ENCODE data around the gene RBM12. TPM values are rescaled to one million over a fixed set of nuclear protein-coding genes. Genes with fewer than 3 reads are reported as not detected.

The RBM12 gene
- total and polyA plus RNA-seq, 2 donors (not counting 3 experiments of a cell fraction or from before 2014, with no cell fraction given) = 98.0 to 121 TPM

GRCh38 chr20:35625584-35626385, 38.9 kb downstream of the RBM12 start:
- no TSS peak for BruUV-seq (replicated peaks)
- Histone ChIP-seq H3K4me1 (ENCODE audit: control insufficient read depth, extremely low read depth, insufficient read depth, low read length) (no peaks in the 10 kb centered on the region), H4K20me1 (replicated peaks; ENCODE audit: control insufficient read depth, extremely low read depth, insufficient read depth, low read length) (no peaks in the 10 kb centered on the region), H3K79me2 (ENCODE audit: control insufficient read depth, insufficient read depth, low read length) (no peaks in the 10 kb centered on the region), H3K4me3 (replicated peaks in 1 of 3; ENCODE audit: insufficient read depth in 1 of 3, low read depth in 1 of 3, low read length in 3 of 3) (no peak overlapping the region), H3K9me3 (replicated peaks; ENCODE audit: control insufficient read depth, insufficient read depth, low read length) (no peaks in the 10 kb centered on the region), H3K27ac (ENCODE audit: insufficient read depth, low read depth, low read length) (no peak overlapping the region), H3K9me1 (replicated peaks; ENCODE audit: control insufficient read depth, extremely low read depth, insufficient read depth, low read length) (no peaks in the 10 kb centered on the region), H3K9ac (replicated peaks; ENCODE audit: extremely low read depth, insufficient read depth, low read length) (no peak overlapping the region), H2AFZ (ENCODE audit: low read depth, low read length) (no peak overlapping the region), H3K36me3 (ENCODE audit: control insufficient read depth in 2 of 2, extremely low read depth in 1 of 2, insufficient read depth in 2 of 2, low read length in 2 of 2) (peaks cover 6 to 30% of the 10 kb centered on the region in 2 experiments), H3K27me3 (ENCODE audit: control insufficient read depth in 2 of 2, insufficient read depth in 2 of 2, low read length in 2 of 2) (no peaks in the 10 kb centered on the region), H3K4me2 (ENCODE audit: insufficient read depth, low read length) (no peak overlapping the region)
- no peak for TF ChIP-seq POLR2A (IDR thresholded peaks at IDR 0.05; ENCODE audit: low read depth, low read length)
- TF ChIP-seq JUN (IDR thresholded peaks at IDR 0.05; ENCODE audit: borderline replicate concordance, insufficient read depth, insufficient read length, low read depth) = no peak
- TF ChIP-seq MYC (IDR thresholded peaks at IDR 0.05; ENCODE audit: low read depth, low read length) = no peak
- no peak for TF ChIP-seq FOS (IDR thresholded peaks at IDR 0.05; ENCODE audit: borderline replicate concordance, insufficient read depth, low read length)
- TF ChIP-seq POLR2AphosphoS5 (IDR thresholded peaks at IDR 0.05; ENCODE audit: insufficient read depth, low read depth, low read length) = no peak
- POLR2A ChIA-PET = no interaction called here
- CTCF ChIA-PET = interaction anchor here (1.0 kb wide), 1 partner anchor 21 kb away, joined by 3 read pairs; no protein-coding TSS in a partner anchor
- FAIRE-seq = no peak
- intact Hi-C loops (cut with micrococcal nuclease) = no loop called here
- dilution Hi-C loops (cut with MboI; ENCODE audit: extremely low pct_ligation_motif_present, low sequenced_read_pairs) = no loop called here
- DNase-seq (ENCODE audit: low read depth, low spot score) = no peak

GRCh38 chr20:35621560-35621946, 43.1 kb downstream of the RBM12 start:
- H2AFZ ChIP-seq (ENCODE audit: low read depth, low read length) = no peak overlapping the region
- ChIA-PET CTCF (interaction anchor here (0.6 to 1.5 kb wide), 3 partner anchors 9 to 182 kb away, joined by 3 to 5 read pairs (median 3); partner anchors contain the start of gene ERGIC3), POLR2A (no interaction called here)
- no peak overlapping the region for H3K4me2 ChIP-seq (ENCODE audit: insufficient read depth, low read length)
- dilution Hi-C loops (cut with MboI; ENCODE audit: extremely low pct_ligation_motif_present, low sequenced_read_pairs) = no loop called here
- H3K27ac ChIP-seq (ENCODE audit: insufficient read depth, low read depth, low read length) = no peak overlapping the region
- no peaks in the 10 kb centered on the region for H3K9me1 ChIP-seq (replicated peaks; ENCODE audit: control insufficient read depth, extremely low read depth, insufficient read depth, low read length)
- BruUV-seq (replicated peaks) = no TSS peak
- H3K4me1 ChIP-seq (ENCODE audit: control insufficient read depth, extremely low read depth, insufficient read depth, low read length) = peaks cover 20% of the 10 kb centered on the region
- no peaks in the 10 kb centered on the region for H3K9me3 ChIP-seq (replicated peaks; ENCODE audit: control insufficient read depth, insufficient read depth, low read length)
- TF ChIP-seq JUN (IDR thresholded peaks at IDR 0.05; ENCODE audit: borderline replicate concordance, insufficient read depth, insufficient read length, low read depth) (no peak), FOS (IDR thresholded peaks at IDR 0.05; ENCODE audit: borderline replicate concordance, insufficient read depth, low read length) (no peak), POLR2AphosphoS5 (IDR thresholded peaks at IDR 0.05; ENCODE audit: insufficient read depth, low read depth, low read length) (no peak), MYC (IDR thresholded peaks at IDR 0.05; ENCODE audit: low read depth, low read length) (no peak), CTCF (IDR thresholded peaks at IDR 0.05; ENCODE audit: extremely low read depth in 1 of 2, insufficient read depth in 1 of 2, low read depth in 1 of 2, low read length in 2 of 2) (peak in 1 of 2 donors; percentile 0), EZH2 (IDR thresholded peaks at IDR 0.05; ENCODE audit: borderline replicate concordance, low read depth, low read length, severe bottlenecking) (no peak), MAX (IDR thresholded peaks at IDR 0.05; ENCODE audit: insufficient read depth, insufficient read length) (no peak), POLR2A (IDR thresholded peaks at IDR 0.05; ENCODE audit: low read depth, low read length) (no peak)
- no peaks in the 10 kb centered on the region for H3K27me3 ChIP-seq (ENCODE audit: control insufficient read depth in 2 of 2, insufficient read depth in 2 of 2, low read length in 2 of 2)
- H4K20me1 ChIP-seq (replicated peaks; ENCODE audit: control insufficient read depth, extremely low read depth, insufficient read depth, low read length) = no peaks in the 10 kb centered on the region
- H3K36me3 ChIP-seq (ENCODE audit: control insufficient read depth in 2 of 2, extremely low read depth in 1 of 2, insufficient read depth in 2 of 2, low read length in 2 of 2) = peaks cover 0 to 14% of the 10 kb centered on the region in 2 experiments
- FAIRE-seq = no peak
- no peaks in the 10 kb centered on the region for H3K79me2 ChIP-seq (ENCODE audit: control insufficient read depth, insufficient read depth, low read length)
- intact Hi-C loops (cut with micrococcal nuclease) = no loop called here
- no peak overlapping the region for H3K4me3 ChIP-seq (replicated peaks in 1 of 3; ENCODE audit: insufficient read depth in 1 of 3, low read depth in 1 of 3, low read length in 3 of 3)
- no peak for DNase-seq (ENCODE audit: low read depth, low spot score)
- H3K9ac ChIP-seq (replicated peaks; ENCODE audit: extremely low read depth, insufficient read depth, low read length) = no peak overlapping the region

Data from endothelial cell of umbilical vein (primary cell).